ENCODE measurements around the gene MAST1.

MAST1 gene

GRCh38 chr19:12913011-12913561 is 74.8 kb downstream of the MAST1 start (continued):
- TF ChIP-seq, protein P1, sequence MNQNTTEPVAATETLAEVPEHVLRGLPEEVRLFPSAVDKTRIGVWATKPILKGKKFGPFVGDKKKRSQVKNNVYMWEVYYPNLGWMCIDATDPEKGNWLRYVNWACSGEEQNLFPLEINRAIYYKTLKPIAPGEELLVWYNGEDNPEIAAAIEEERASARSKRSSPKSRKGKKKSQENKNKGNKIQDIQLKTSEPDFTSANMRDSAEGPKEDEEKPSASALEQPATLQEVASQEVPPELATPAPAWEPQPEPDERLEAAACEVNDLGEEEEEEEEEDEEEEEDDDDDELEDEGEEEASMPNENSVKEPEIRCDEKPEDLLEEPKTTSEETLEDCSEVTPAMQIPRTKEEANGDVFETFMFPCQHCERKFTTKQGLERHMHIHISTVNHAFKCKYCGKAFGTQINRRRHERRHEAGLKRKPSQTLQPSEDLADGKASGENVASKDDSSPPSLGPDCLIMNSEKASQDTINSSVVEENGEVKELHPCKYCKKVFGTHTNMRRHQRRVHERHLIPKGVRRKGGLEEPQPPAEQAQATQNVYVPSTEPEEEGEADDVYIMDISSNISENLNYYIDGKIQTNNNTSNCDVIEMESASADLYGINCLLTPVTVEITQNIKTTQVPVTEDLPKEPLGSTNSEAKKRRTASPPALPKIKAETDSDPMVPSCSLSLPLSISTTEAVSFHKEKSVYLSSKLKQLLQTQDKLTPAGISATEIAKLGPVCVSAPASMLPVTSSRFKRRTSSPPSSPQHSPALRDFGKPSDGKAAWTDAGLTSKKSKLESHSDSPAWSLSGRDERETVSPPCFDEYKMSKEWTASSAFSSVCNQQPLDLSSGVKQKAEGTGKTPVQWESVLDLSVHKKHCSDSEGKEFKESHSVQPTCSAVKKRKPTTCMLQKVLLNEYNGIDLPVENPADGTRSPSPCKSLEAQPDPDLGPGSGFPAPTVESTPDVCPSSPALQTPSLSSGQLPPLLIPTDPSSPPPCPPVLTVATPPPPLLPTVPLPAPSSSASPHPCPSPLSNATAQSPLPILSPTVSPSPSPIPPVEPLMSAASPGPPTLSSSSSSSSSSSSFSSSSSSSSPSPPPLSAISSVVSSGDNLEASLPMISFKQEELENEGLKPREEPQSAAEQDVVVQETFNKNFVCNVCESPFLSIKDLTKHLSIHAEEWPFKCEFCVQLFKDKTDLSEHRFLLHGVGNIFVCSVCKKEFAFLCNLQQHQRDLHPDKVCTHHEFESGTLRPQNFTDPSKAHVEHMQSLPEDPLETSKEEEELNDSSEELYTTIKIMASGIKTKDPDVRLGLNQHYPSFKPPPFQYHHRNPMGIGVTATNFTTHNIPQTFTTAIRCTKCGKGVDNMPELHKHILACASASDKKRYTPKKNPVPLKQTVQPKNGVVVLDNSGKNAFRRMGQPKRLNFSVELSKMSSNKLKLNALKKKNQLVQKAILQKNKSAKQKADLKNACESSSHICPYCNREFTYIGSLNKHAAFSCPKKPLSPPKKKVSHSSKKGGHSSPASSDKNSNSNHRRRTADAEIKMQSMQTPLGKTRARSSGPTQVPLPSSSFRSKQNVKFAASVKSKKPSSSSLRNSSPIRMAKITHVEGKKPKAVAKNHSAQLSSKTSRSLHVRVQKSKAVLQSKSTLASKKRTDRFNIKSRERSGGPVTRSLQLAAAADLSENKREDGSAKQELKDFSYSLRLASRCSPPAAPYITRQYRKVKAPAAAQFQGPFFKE (tag by site-specific recombination; IDR thresholded peaks at IDR 0.05; ENCODE audit: borderline replicate concordance), result no peak
- no peak for TF ChIP-seq CTCF (tag by site-specific recombination; IDR thresholded peaks at IDR 0.05)
- TF ChIP-seq REST (tag by site-specific recombination; IDR thresholded peaks at IDR 0.05), result no peak
- TF ChIP-seq, protein P2, sequence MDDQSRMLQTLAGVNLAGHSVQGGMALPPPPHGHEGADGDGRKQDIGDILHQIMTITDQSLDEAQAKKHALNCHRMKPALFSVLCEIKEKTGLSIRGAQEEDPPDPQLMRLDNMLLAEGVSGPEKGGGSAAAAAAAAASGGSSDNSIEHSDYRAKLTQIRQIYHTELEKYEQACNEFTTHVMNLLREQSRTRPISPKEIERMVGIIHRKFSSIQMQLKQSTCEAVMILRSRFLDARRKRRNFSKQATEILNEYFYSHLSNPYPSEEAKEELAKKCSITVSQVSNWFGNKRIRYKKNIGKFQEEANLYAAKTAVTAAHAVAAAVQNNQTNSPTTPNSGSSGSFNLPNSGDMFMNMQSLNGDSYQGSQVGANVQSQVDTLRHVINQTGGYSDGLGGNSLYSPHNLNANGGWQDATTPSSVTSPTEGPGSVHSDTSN (CRISPR knock-in tag; IDR thresholded peaks at IDR 0.05), result no peak
- TF ChIP-seq, protein P3, sequence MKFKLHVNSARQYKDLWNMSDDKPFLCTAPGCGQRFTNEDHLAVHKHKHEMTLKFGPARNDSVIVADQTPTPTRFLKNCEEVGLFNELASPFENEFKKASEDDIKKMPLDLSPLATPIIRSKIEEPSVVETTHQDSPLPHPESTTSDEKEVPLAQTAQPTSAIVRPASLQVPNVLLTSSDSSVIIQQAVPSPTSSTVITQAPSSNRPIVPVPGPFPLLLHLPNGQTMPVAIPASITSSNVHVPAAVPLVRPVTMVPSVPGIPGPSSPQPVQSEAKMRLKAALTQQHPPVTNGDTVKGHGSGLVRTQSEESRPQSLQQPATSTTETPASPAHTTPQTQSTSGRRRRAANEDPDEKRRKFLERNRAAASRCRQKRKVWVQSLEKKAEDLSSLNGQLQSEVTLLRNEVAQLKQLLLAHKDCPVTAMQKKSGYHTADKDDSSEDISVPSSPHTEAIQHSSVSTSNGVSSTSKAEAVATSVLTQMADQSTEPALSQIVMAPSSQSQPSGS (tag by site-specific recombination; IDR thresholded peaks at IDR 0.05; ENCODE audit: low read depth), result no peak
- peak; percentile 95 for TF ChIP-seq ZNF600 (tag by site-specific recombination; IDR thresholded peaks at IDR 0.05)
- TF ChIP-seq, protein P4, sequence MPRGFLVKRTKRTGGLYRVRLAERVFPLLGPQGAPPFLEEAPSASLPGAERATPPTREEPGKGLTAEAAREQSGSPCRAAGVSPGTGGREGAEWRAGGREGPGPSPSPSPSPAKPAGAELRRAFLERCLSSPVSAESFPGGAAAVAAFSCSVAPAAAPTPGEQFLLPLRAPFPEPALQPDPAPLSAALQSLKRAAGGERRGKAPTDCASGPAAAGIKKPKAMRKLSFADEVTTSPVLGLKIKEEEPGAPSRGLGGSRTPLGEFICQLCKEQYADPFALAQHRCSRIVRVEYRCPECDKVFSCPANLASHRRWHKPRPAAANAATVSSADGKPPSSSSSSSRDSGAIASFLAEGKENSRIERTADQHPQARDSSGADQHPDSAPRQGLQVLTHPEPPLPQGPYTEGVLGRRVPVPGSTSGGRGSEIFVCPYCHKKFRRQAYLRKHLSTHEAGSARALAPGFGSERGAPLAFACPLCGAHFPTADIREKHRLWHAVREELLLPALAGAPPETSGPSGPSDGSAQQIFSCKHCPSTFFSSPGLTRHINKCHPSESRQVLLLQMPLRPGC (tag by site-specific recombination; IDR thresholded peaks at IDR 0.05), result no peak; the same call in 1 of the 2 replicates
- no peak for TF ChIP-seq ZSCAN30 (tag by site-specific recombination; IDR thresholded peaks at IDR 0.05)
- no peak for TF ChIP-seq TCF7L2 (IDR thresholded peaks at IDR 0.05; ENCODE audit: borderline replicate concordance, low read depth, low read length)
- TF ChIP-seq, protein P5, sequence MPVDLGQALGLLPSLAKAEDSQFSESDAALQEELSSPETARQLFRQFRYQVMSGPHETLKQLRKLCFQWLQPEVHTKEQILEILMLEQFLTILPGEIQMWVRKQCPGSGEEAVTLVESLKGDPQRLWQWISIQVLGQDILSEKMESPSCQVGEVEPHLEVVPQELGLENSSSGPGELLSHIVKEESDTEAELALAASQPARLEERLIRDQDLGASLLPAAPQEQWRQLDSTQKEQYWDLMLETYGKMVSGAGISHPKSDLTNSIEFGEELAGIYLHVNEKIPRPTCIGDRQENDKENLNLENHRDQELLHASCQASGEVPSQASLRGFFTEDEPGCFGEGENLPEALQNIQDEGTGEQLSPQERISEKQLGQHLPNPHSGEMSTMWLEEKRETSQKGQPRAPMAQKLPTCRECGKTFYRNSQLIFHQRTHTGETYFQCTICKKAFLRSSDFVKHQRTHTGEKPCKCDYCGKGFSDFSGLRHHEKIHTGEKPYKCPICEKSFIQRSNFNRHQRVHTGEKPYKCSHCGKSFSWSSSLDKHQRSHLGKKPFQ (tag by site-specific recombination; IDR thresholded peaks at IDR 0.05), result no peak
- TF ChIP-seq ZNF501 (tag by site-specific recombination; IDR thresholded peaks at IDR 0.05), result no peak
- TF ChIP-seq ZNF785 (tag by site-specific recombination; IDR thresholded peaks at IDR 0.05), result no peak
- no peak for TF ChIP-seq MYNN (tag by site-specific recombination; IDR thresholded peaks at IDR 0.05; ENCODE audit: borderline replicate concordance)
- peak; percentile 96 for TF ChIP-seq ZBTB44 (tag by site-specific recombination; IDR thresholded peaks at IDR 0.05)
- peak; percentile 98 for TF ChIP-seq ZFP69B (tag by site-specific recombination; IDR thresholded peaks at IDR 0.05)
- TF ChIP-seq ZNF155 (tag by site-specific recombination; IDR thresholded peaks at IDR 0.05), result no peak
- TF ChIP-seq ZNF239 (tag by site-specific recombination; IDR thresholded peaks at IDR 0.05), result no peak
- no peak for TF ChIP-seq ZNF302 (tag by site-specific recombination; IDR thresholded peaks at IDR 0.05; ENCODE audit: low read depth)
- TF ChIP-seq ZNF664 (tag by site-specific recombination; IDR thresholded peaks at IDR 0.05), result no peak
- TF ChIP-seq PRDM1 (tag by site-specific recombination; IDR thresholded peaks at IDR 0.05), result no peak
